ACC112 (cell line): ENCODE results near the gene TMEM202.

ENCODE experiments used
- H2AFZ ChIP-seq: fragments of 200-600 bp; sonication (generic); one replicate; pipeline ENCODE4 v1.6.0; 2017; ENCODE audit warnings: antibody characterized with exemption, low read length; ENCODE audit not compliant: unreplicated experiment
- H3K27ac ChIP-seq: fragments of 200-600 bp; sonication (generic); 2 replicates; pipeline ENCODE4 v1.5.1; 2014; ENCODE audit warnings: low read depth, mild to moderate bottlenecking, antibody characterized with exemption, low read length, moderate library complexity
- H3K27me3 ChIP-seq: fragments of 200-600 bp; sonication (generic); 2 replicates; pipeline ENCODE4 v1.6.1; 2014; ENCODE audit warnings: mild to moderate bottlenecking, antibody characterized with exemption, low read length, moderate library complexity, mixed read lengths; ENCODE audit not compliant: insufficient read depth
- H3K36me3 ChIP-seq: fragments of 200-600 bp; sonication (generic); 2 replicates; pipeline ENCODE4 v1.6.1; 2016; ENCODE audit warnings: mild to moderate bottlenecking, antibody characterized with exemption, low read length, moderate library complexity, mixed read lengths; ENCODE audit not compliant: insufficient read depth
- H3K4me1 ChIP-seq: fragments of 200-600 bp; sonication (generic); one replicate; pipeline ENCODE4 v1.6.1; 2016; ENCODE audit warnings: low read length, mixed read lengths; ENCODE audit not compliant: insufficient read depth, unreplicated experiment, control insufficient read depth
- H3K4me3 ChIP-seq: fragments of 200-600 bp; sonication (generic); 2 replicates; pipeline ENCODE4 v1.5.1; 2014; ENCODE audit warnings: mild to moderate bottlenecking, low read depth, low read length
- H3K79me2 ChIP-seq: fragments of 200-600 bp; sonication (generic); one replicate; pipeline ENCODE4 v1.6.0; 2016; ENCODE audit warnings: low read length; ENCODE audit not compliant: control insufficient read depth, unreplicated experiment, insufficient read depth

Gene TMEM202, protein sequence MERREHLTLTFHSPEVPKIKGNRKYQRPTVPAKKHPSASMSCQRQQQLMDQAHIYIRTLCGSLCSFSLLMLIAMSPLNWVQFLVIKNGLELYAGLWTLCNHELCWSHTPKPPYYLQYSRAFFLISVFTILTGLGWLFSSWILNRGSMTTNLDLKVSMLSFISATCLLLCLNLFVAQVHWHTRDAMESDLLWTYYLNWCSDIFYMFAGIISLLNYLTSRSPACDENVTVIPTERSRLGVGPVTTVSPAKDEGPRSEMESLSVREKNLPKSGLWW

DNA sequence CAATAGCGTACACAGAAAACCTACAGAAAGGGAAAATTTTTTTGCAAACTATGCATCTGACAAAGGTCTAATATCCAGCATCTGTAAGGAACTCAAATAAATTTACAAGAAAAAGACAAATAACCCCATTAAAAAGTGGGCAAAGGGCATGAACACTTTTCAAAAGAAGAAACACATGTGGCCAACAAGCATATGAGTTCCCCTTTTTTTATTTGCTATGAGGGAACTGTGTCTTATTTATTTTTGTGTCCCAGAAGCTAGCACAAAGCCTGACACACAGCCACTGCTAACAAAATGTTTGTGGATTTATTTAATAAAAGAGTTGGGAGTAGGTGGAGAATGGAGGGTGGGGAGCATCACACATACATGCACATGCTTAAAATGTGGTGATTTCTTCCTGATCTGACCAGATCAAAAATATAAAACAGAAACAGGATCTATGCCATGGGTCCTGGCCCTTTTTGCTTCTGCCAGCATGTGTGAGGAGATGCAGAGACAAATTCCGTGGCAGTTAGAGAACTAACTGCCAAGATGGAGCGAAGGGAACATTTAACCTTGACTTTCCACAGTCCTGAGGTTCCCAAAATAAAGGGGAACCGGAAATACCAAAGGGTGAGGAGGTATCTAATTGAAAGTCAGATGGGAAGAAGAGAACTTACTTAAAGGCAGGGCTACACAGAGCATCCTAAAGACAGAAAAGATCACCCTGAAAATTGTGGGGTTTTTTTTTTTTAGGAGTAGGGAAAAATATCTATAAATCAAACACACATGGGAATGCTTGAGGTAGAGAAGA is at the start of gene TMEM202:
TMEM202 (plus strand) TSS at position 510 of the 793 bp plus-strand sequence; CDS start at position 532, 22 bp downstream.
- Histone ChIP-seq H3K27ac (no peak within 1 kb of the TSS), H3K27me3 (peaks cover 15% of the 10 kb centered on the region), H2AFZ (no peak within 1 kb of the TSS)

DNA sequence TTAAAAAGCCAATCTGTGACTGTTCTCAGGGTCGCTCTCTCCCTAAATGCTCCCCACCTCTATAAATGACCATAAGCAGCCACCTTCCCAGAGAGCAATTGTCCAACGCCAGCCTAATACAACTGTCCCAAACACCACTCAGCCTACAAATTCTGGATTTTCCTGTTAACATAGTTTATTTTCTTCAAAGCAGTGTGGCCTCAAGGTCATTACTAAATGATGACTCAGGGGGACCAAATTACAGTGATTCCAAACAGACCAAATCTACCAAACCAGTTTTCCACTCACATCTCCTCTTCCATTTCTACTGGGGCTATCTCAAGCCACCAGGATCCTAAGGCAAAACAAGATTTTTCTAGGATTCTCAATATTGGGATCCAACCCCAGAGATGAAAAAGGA is 44.8 kb upstream of the TMEM202 start:
- Histone ChIP-seq H3K79me2 (peaks cover 21% of the 10 kb centered on the region), H3K4me1 (peaks cover 16% of the 10 kb centered on the region), H3K27me3 (no peaks in the 10 kb centered on the region), H3K27ac (no peak overlapping the region), H2AFZ (no peak overlapping the region), H3K36me3 (peaks cover 45% of the 10 kb centered on the region), H3K4me3 (no peak overlapping the region)

More for the DNA sequence above, at the start of gene TMEM202:
- Histone ChIP-seq H3K79me2 (no peaks in the 10 kb centered on the region), H3K36me3 (no peaks in the 10 kb centered on the region), H3K4me3 (no peak within 1 kb of the TSS), H3K4me1 (no peaks in the 10 kb centered on the region)

GRCh38 chr15:72354496-72354895 is 43.6 kb upstream of the TMEM202 start:
- Histone ChIP-seq H3K4me3 (no peak overlapping the region), H3K27me3 (no peaks in the 10 kb centered on the region), H3K79me2 (peaks cover 21% of the 10 kb centered on the region), H3K27ac (no peak overlapping the region), H3K36me3 (peaks cover 40% of the 10 kb centered on the region), H2AFZ (no peak overlapping the region), H3K4me1 (peaks cover 28% of the 10 kb centered on the region)

DNA sequence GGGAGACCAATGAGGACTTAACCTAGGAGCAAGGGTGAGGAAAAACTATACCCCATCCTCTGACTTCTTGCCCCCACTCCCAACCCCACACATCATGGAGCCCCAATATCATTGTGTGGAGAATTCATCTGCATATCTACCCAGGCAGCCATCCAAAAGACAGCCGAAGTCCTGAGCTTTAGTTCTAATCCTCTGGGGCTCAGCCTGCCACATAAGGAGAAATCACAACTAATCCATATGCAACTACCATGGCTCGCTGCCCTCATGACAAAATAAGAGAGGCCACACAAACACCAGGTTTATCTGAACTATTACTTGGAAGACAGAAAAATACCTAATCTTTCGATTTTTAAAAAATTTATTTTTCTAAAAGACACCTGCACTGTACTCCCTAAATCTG is 40.0 kb upstream of the TMEM202 start:
- Histone ChIP-seq H3K79me2 (peaks cover 35% of the 10 kb centered on the region), H3K27ac (0 out of 2 replicates have a peak overlapping the region, but pooled peaks have one; percentile 36), H3K36me3 (peaks cover 27% of the 10 kb centered on the region; the same call in 1 of the 2 replicates), H3K4me3 (no peak overlapping the region), H2AFZ (no peak overlapping the region), H3K4me1 (peaks cover 29% of the 10 kb centered on the region), H3K27me3 (no peaks in the 10 kb centered on the region)

GRCh38 chr15:72358650-72359171 is 39.4 kb upstream of the TMEM202 start:
- H3K79me2 ChIP-seq: peaks cover 35% of the 10 kb centered on the region
- peak overlapping the region; percentile 36 for H3K27ac ChIP-seq
- H3K4me3 ChIP-seq: no peak overlapping the region
- H3K36me3 ChIP-seq: peaks cover 23% of the 10 kb centered on the region; the same call in 1 of the 2 replicates
- H3K4me1 ChIP-seq: peaks cover 23% of the 10 kb centered on the region
- no peaks in the 10 kb centered on the region for H3K27me3 ChIP-seq
- H2AFZ ChIP-seq: no peak overlapping the region

DNA sequence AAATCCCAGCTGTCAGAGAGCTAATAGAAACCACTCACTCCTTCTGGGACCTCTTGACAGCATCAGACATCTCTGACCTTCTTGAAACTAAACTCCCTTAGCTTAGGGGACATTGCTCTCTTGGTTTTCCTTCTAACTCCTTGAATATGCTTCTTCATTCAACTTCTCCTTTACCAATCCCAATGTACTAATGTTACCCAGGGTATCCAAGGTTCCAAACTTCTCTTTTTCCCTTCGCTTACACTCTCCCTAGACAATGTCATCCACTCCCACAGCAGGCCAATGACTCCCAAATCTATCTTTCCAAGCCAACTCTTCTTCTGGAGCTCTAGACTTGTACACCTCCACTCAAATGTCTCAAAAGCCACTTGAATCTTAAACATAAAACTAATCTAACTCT is 36.9 kb upstream of the TMEM202 start:
- Histone ChIP-seq H3K36me3 (peaks cover 7% of the 10 kb centered on the region; the same call in 1 of the 2 replicates), H3K4me1 (peaks cover 19% of the 10 kb centered on the region), H3K27ac (no peak overlapping the region), H2AFZ (no peak overlapping the region), H3K27me3 (no peaks in the 10 kb centered on the region), H3K79me2 (peaks cover 43% of the 10 kb centered on the region), H3K4me3 (no peak overlapping the region)

GRCh38 chr15:72365844-72366243 is 32.3 kb upstream of the TMEM202 start:
- Histone ChIP-seq H3K4me1 (peaks cover 3% of the 10 kb centered on the region), H3K27ac (no peak overlapping the region), H3K27me3 (no peaks in the 10 kb centered on the region), H3K4me3 (no peak overlapping the region), H2AFZ (no peak overlapping the region), H3K79me2 (peaks cover 41% of the 10 kb centered on the region), H3K36me3 (peaks cover 12% of the 10 kb centered on the region; the same call in 1 of the 2 replicates)

DNA sequence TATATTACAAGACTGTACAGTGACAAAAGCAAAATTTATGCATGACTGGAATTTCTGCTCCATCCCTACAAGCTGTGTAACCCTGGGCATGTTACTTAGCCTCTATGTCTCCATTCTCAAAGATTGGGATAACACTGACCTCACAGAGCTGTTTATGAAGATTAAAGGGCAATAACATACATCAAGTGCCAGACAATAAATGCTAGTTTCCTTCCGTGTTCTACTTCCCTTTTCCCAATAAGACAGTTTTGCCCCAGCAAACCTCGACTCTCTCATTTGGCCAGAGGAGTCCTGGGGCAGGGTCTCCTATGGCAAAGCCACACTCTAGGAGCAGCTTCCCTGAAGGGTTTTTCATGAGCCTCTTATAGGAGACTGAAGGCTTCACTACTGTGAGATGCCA is 29.8 kb upstream of the TMEM202 start:
- H3K4me1 ChIP-seq: peaks cover 8% of the 10 kb centered on the region
- H3K4me3 ChIP-seq: no peak overlapping the region
- H2AFZ ChIP-seq: no peak overlapping the region
- H3K36me3 ChIP-seq: peaks cover 12% of the 10 kb centered on the region; the same call in 1 of the 2 replicates
- H3K27me3 ChIP-seq: no peaks in the 10 kb centered on the region
- no peak overlapping the region for H3K27ac ChIP-seq
- peaks cover 43% of the 10 kb centered on the region for H3K79me2 ChIP-seq

DNA sequence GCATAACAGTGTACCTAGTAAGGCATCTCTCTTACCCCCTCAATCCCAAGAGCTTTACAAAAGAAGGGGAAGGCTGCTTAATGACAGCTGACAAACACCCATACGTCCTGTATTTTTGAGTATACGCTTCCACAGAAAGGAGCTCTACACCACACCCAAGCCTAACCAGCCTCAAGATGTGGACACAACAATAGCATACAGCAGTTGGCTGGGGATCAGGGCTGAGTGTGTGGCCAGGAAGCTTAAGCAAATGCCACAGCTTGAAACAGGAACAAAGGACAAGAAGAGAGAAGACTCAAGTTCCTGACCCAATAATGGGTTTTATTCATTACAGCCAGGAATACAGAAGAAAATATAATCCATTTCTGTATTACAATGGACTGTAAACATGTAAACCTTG is 29.2 kb upstream of the TMEM202 start:
- H3K79me2 ChIP-seq: peaks cover 44% of the 10 kb centered on the region

GRCh38 chr15:72369964-72370363 is 28.1 kb upstream of the TMEM202 start:
- Histone ChIP-seq H3K4me3 (no peak overlapping the region), H2AFZ (no peak overlapping the region), H3K27ac (no peak overlapping the region), H3K27me3 (no peaks in the 10 kb centered on the region), H3K4me1 (peaks cover 8% of the 10 kb centered on the region), H3K79me2 (peaks cover 52% of the 10 kb centered on the region), H3K36me3 (peaks cover 12% of the 10 kb centered on the region; the same call in 1 of the 2 replicates)

More for the DNA sequence above, 29.2 kb upstream of the TMEM202 start:
- Histone ChIP-seq H2AFZ (no peak overlapping the region), H3K27ac (no peak overlapping the region), H3K4me3 (no peak overlapping the region), H3K4me1 (peaks cover 8% of the 10 kb centered on the region), H3K36me3 (peaks cover 12% of the 10 kb centered on the region; the same call in 1 of the 2 replicates), H3K27me3 (no peaks in the 10 kb centered on the region)
